ENCODE results near the gene SCFD2.

SCFD2 gene

DNA sequence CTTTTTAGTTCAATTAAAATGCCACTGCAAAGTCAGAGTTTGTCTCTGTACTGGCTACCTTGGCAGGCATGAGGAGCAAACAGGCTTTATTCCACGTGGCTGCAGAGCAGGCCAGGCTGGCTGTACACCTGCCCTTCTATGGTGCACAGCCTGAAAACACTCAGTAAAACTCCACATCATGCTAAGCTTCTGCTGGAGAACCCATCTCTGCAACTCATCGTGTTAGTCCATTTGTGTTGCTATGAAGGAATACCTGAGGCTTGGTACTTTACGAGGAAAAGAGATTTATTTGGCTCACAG, 214.4 kb downstream of the SCFD2 start:
- Histone ChIP-seq H3K9ac (ENCODE audit: low read length) (no peak overlapping the region), H3K9me2 (ENCODE audit: low read depth, low read length) (no peaks in the 10 kb centered on the region), H4K20me1 (ENCODE audit: insufficient read depth, low read length) (no peaks in the 10 kb centered on the region), H3K4me2 (ENCODE audit: low read length) (no peak overlapping the region), H3K9me3 (ENCODE audit: low read length) (peaks cover 2% of the 10 kb centered on the region; the same call in 1 of the 2 replicates), H3K4me3 (ENCODE audit: low read depth, low read length, poor library complexity, severe bottlenecking) (no peak overlapping the region), H3K27ac (ENCODE audit: low read depth, low read length, poor library complexity, severe bottlenecking) (no peak overlapping the region), H2AFZ (ENCODE audit: low read length) (no peak overlapping the region), H3K27me3 (ENCODE audit: insufficient read depth, low read length) (no peaks in the 10 kb centered on the region), H3K36me3 (ENCODE audit: insufficient read depth, low read length) (0 out of 2 replicates have a peak, but pooled peaks cover 6% of the 10 kb centered on the region), H3K79me2 (ENCODE audit: insufficient read depth, low read length) (no peaks in the 10 kb centered on the region), H3K4me1 (ENCODE audit: insufficient read depth, low read length, severe bottlenecking) (no peaks in the 10 kb centered on the region), H3F3A (ENCODE audit: insufficient read depth, low read length) (no peaks in the 10 kb centered on the region)
- TF ChIP-seq EZH2 (IDR thresholded peaks at IDR 0.05; ENCODE audit: borderline replicate concordance, low read length): no peak
- TF ChIP-seq, protein P1, sequence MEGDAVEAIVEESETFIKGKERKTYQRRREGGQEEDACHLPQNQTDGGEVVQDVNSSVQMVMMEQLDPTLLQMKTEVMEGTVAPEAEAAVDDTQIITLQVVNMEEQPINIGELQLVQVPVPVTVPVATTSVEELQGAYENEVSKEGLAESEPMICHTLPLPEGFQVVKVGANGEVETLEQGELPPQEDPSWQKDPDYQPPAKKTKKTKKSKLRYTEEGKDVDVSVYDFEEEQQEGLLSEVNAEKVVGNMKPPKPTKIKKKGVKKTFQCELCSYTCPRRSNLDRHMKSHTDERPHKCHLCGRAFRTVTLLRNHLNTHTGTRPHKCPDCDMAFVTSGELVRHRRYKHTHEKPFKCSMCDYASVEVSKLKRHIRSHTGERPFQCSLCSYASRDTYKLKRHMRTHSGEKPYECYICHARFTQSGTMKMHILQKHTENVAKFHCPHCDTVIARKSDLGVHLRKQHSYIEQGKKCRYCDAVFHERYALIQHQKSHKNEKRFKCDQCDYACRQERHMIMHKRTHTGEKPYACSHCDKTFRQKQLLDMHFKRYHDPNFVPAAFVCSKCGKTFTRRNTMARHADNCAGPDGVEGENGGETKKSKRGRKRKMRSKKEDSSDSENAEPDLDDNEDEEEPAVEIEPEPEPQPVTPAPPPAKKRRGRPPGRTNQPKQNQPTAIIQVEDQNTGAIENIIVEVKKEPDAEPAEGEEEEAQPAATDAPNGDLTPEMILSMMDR (IDR thresholded peaks at IDR 0.05; ENCODE audit: low read length): no peak

DNA sequence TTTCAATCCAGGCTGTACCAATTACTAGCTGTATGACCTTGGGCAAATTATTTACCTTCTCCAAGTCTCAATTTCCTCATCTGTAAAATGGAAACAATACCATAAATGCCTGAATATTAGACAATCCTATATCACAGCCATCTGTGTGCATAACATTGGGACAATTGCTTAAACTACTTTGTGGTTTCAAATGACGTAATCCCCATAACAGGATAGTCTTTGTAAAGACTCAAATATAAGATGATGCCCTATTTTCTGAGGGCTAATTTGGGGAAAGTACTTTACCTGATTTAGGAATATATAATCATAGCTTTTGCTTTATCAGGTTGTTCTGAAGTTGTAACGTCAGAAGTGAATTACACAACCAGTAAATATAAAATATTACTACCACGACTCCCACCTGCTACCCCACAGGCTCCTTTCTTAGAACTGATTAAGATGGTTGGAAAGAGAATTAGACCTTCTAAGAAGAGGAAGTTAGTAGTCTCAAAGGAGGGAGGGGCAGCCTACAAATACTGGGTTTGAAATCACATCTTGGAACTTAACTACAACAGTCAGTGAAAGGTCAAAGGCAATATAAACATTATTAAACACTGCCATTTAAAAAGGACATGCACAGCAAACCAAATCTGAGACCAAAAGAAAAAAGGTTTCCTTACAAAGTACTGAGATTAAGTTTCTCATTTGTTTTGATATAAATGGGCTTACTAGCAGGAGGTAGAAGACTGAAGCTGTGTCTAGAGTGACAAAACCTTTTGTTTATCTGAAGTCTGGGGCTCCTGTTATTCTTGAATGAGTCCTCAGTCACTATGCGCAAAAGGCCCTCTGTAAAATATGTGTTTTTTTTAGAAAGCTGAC, 215.0 kb downstream of the SCFD2 start:
- Histone ChIP-seq H4K20me1 (ENCODE audit: insufficient read depth, low read length) (no peaks in the 10 kb centered on the region), H3K4me1 (ENCODE audit: insufficient read depth, low read length, severe bottlenecking) (no peaks in the 10 kb centered on the region), H2AFZ (ENCODE audit: low read length) (no peak overlapping the region), H3K9me2 (ENCODE audit: low read depth, low read length) (no peaks in the 10 kb centered on the region), H3K36me3 (ENCODE audit: insufficient read depth, low read length) (0 out of 2 replicates have a peak, but pooled peaks cover 6% of the 10 kb centered on the region), H3K27me3 (ENCODE audit: insufficient read depth, low read length) (no peaks in the 10 kb centered on the region), H3K4me3 (ENCODE audit: low read depth, low read length, poor library complexity, severe bottlenecking) (no peak overlapping the region), H3K9me3 (ENCODE audit: low read length) (peaks cover 2% of the 10 kb centered on the region; the same call in 1 of the 2 replicates), H3K79me2 (ENCODE audit: insufficient read depth, low read length) (no peaks in the 10 kb centered on the region), H3F3A (ENCODE audit: insufficient read depth, low read length) (no peaks in the 10 kb centered on the region), H3K9ac (ENCODE audit: low read length) (no peak overlapping the region), H3K4me2 (ENCODE audit: low read length) (no peak overlapping the region), H3K27ac (ENCODE audit: low read depth, low read length, poor library complexity, severe bottlenecking) (no peak overlapping the region)
- no peak for TF ChIP-seq EZH2 (IDR thresholded peaks at IDR 0.05; ENCODE audit: borderline replicate concordance, low read length)
- TF ChIP-seq, protein P1 (IDR thresholded peaks at IDR 0.05; ENCODE audit: low read length): no peak

DNA sequence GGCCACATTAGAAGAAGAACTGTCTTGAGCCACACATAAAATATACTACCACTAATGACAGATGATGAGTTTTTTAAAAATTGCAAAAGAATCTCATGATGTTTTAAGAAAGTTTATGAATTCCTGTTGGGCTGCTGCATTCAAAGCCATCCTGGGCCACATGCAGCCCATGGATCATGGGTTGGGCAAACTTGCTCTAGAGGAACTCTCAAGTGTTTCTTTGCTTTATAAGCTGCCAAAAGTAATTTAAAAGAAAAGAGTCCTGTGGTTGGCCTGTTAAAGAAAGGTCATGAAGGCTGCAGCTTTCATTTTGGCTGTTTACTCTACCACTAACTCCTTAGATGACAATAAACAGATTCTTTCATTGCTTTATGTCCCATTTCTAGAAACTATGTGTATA, 218.2 kb downstream of the SCFD2 start:
- Histone ChIP-seq H3K4me3 (ENCODE audit: low read depth, low read length, poor library complexity, severe bottlenecking) (no peak overlapping the region), H4K20me1 (ENCODE audit: insufficient read depth, low read length) (no peaks in the 10 kb centered on the region), H3K4me2 (ENCODE audit: low read length) (no peak overlapping the region), H3K27ac (ENCODE audit: low read depth, low read length, poor library complexity, severe bottlenecking) (no peak overlapping the region), H3K36me3 (ENCODE audit: insufficient read depth, low read length) (peaks cover 15% of the 10 kb centered on the region), H3K9me3 (ENCODE audit: low read length) (no peaks in the 10 kb centered on the region), H3K9me2 (ENCODE audit: low read depth, low read length) (no peaks in the 10 kb centered on the region), H3K4me1 (ENCODE audit: insufficient read depth, low read length, severe bottlenecking) (no peaks in the 10 kb centered on the region), H3K27me3 (ENCODE audit: insufficient read depth, low read length) (no peaks in the 10 kb centered on the region), H2AFZ (ENCODE audit: low read length) (no peak overlapping the region), H3K79me2 (ENCODE audit: insufficient read depth, low read length) (no peaks in the 10 kb centered on the region), H3F3A (ENCODE audit: insufficient read depth, low read length) (no peaks in the 10 kb centered on the region), H3K9ac (ENCODE audit: low read length) (no peak overlapping the region)
- no peak for TF ChIP-seq EZH2 (IDR thresholded peaks at IDR 0.05; ENCODE audit: borderline replicate concordance, low read length)
- TF ChIP-seq, protein P1 (IDR thresholded peaks at IDR 0.05; ENCODE audit: low read length): no peak
